HepG2 (cell line): Measurements from ENCODE around the gene POC1A. TPM values are rescaled to one million over a fixed set of nuclear protein-coding genes. Genes with fewer than 3 reads are reported as not detected.

Source experiments
- ATAC-seq: fragments of 200-7000 bp; cut with Tn5 transposase; 3 replicates; pipeline ENCODE4 v1.9.1; 2020; ENCODE audit warnings: mild to moderate bottlenecking, moderate library complexity
- BruUV-seq: library from RNA; stranded (reverse); fragments of 400-500 nt; replicated peaks from 2 replicates; lab custom pipeline; 2021; lab: Mats Ljungman, UMichigan
- CTCF ChIA-PET: fragments of 300-600 bp; formaldehyde crosslinking; extraction: SDS; loops from one replicate; lab custom pipeline; 2021; ENCODE audit warnings: low total read pairs, inconsistent platforms, low intra/inter-chr PET ratio; lab: Yijun Ruan, JAX
- POLR2A ChIA-PET: fragments of 350-600 bp; sonication (Branson Sonifier 250); formaldehyde crosslinking; loops from one replicate; lab custom pipeline; 2020; ENCODE audit warnings: antibody characterized with exemption, inconsistent platforms; lab: Yijun Ruan, JAX
- DNase-seq: peaks from one replicate; pipeline ENCODE4 v3.0.0-alpha.2; 2015; ENCODE audit warnings: low spot score
- FAIRE-seq: peaks from 3 replicates; lab custom pipeline; 2011; peaks lifted over from hg19 to GRCh38; lab: Jason Lieb, UNC
- H2AFZ ChIP-seq: one replicate; pipeline ENCODE4 v1.6.1; 2011; ENCODE audit warnings: low read length, inconsistent platforms
- H3K27ac ChIP-seq: fragments of 300-600 bp; 3 replicates; pipeline ENCODE4 v1.8.0; 2011; ENCODE audit warnings: mixed run types, mild to moderate bottlenecking, mixed read lengths, low read length, inconsistent platforms; ENCODE audit not compliant: insufficient read depth; ENCODE audit errors: extremely low read length
- H3K27me3 ChIP-seq, 2 experiments: fragments of 200-600 bp in 1 of 2; 2 replicates in 1 of 2; 3 replicates in 1 of 2; pipeline versions ENCODE4 v1.6.0 to v1.8.0; 2011; ENCODE audit warnings: low read length in 2 of 2, mild to moderate bottlenecking in 2 of 2, moderate library complexity in 2 of 2, inconsistent platforms in 1 of 2; ENCODE audit not compliant: insufficient read depth in 2 of 2, control insufficient read depth in 1 of 2
- H3K36me3 ChIP-seq, 2 experiments: fragments of 200-600 bp in 1 of 2; replicated peaks in 1 of 2; 2 replicates in 1 of 2; 3 replicates in 1 of 2; pipeline versions ENCODE4 v1.5.1 to v1.8.0; 2011; ENCODE audit warnings: low read length in 2 of 2, inconsistent platforms in 1 of 2; ENCODE audit not compliant: insufficient read depth in 2 of 2, control insufficient read depth in 1 of 2
- H3K4me1 ChIP-seq: 2 replicates; pipeline ENCODE4 v1.5.1; 2012; ENCODE audit warnings: low read length, inconsistent platforms; ENCODE audit not compliant: insufficient read depth
- H3K4me2 ChIP-seq: 2 replicates; pipeline ENCODE4 v1.6.0; 2011; ENCODE audit warnings: low read depth, low read length, inconsistent platforms
- H3K4me3 ChIP-seq, 3 experiments: fragments of 200-600 bp in 1 of 3; sonication (generic), shearing (Covaris generic) in 1 of 3; replicated peaks in 1 of 3; 2 replicates each; pipeline ENCODE4 v1.5.1; 2011 to 2016; ENCODE audit warnings: low read length in 3 of 3, inconsistent platforms in 2 of 3, low read depth in 2 of 3, mild to moderate bottlenecking in 2 of 3, control low read depth in 1 of 3, mixed read lengths in 1 of 3; ENCODE audit not compliant: insufficient read depth in 1 of 3
- H3K79me2 ChIP-seq: one replicate; pipeline ENCODE4 v1.6.1; 2011; ENCODE audit warnings: low read length, inconsistent platforms; ENCODE audit not compliant: insufficient read depth
- H3K9ac ChIP-seq: 2 replicates; pipeline ENCODE4 v1.6.0; 2011; ENCODE audit warnings: mild to moderate bottlenecking, low read depth, low read length, inconsistent platforms; ENCODE audit not compliant: insufficient read depth
- H3K9me3 ChIP-seq: 2 replicates; pipeline ENCODE4 v1.5.1; 2012; ENCODE audit warnings: mild to moderate bottlenecking, low read length
- H4K20me1 ChIP-seq: 2 replicates; pipeline ENCODE4 v1.6.0; 2011; ENCODE audit warnings: inconsistent platforms, mild to moderate bottlenecking, low read length, moderate library complexity; ENCODE audit not compliant: insufficient read depth
- CHCHD3 ChIP-seq: sonication (generic); formaldehyde crosslinking; IDR thresholded peaks from 2 replicates; pipeline ENCODE4 v1.8.0; 2022; ENCODE audit warnings: mild to moderate bottlenecking, missing genetic modification reagents, moderate library complexity
- CTCF ChIP-seq: sonication (generic); formaldehyde crosslinking; IDR thresholded peaks from 2 replicates; pipeline ENCODE4 v1.5.0; 2020; ENCODE audit warnings: mild to moderate bottlenecking, missing genetic modification reagents, moderate library complexity
- DMTF1 ChIP-seq: sonication (generic); formaldehyde crosslinking; IDR thresholded peaks from 2 replicates; pipeline ENCODE4 v1.4.0; 2020; ENCODE audit warnings: mild to moderate bottlenecking, missing genetic modification reagents
- HNRNPH1 ChIP-seq: fragments of 200-400 bp; formaldehyde crosslinking; optimal IDR thresholded peaks from 2 replicates; pipeline ENCODE3; 2017; ENCODE audit warnings: mild to moderate bottlenecking, low read depth, low read length
- MYPOP ChIP-seq: sonication (generic); formaldehyde crosslinking; IDR thresholded peaks from 2 replicates; pipeline ENCODE4 v1.8.1; 2023; ENCODE audit warnings: mild to moderate bottlenecking, moderate library complexity, missing genetic modification reagents
- NBN ChIP-seq: fragments of 450-650 bp; conservative IDR thresholded peaks from 2 replicates; pipeline ENCODE4 v1.6.1; 2017
- SALL2 ChIP-seq: sonication (generic); formaldehyde crosslinking; IDR thresholded peaks from 2 replicates; pipeline ENCODE4 v1.8.1; 2023; ENCODE audit warnings: mild to moderate bottlenecking, missing genetic modification reagents, inconsistent platforms
- SP1 ChIP-seq, 2 experiments: fragments of 450-650 bp in 1 of 2; sonication (generic) in 1 of 2; formaldehyde crosslinking in 1 of 2; IDR thresholded peaks; 2 replicates each; pipeline versions ENCODE4 v1.4.0 to v1.6.1; 2016 to 2020; ENCODE audit warnings: missing genetic modification reagents in 1 of 2
- ZNF260 ChIP-seq: sonication (generic); formaldehyde crosslinking; IDR thresholded peaks from 2 replicates; pipeline ENCODE4 v1.4.0; 2020; ENCODE audit warnings: missing genetic modification reagents, low read depth, mild to moderate bottlenecking, borderline replicate concordance
- ZNF263 ChIP-seq: sonication (generic); formaldehyde crosslinking; IDR thresholded peaks from 2 replicates; pipeline ENCODE4 v1.4.0; 2020; ENCODE audit warnings: missing genetic modification reagents
- ZNF562 ChIP-seq: sonication (generic); formaldehyde crosslinking; IDR thresholded peaks from 2 replicates; pipeline ENCODE4 v1.8.0; 2022; ENCODE audit warnings: missing genetic modification reagents, borderline replicate concordance
- ZNF674 ChIP-seq: sonication (generic); formaldehyde crosslinking; IDR thresholded peaks from 2 replicates; pipeline ENCODE4 v1.5.0; 2020; ENCODE audit warnings: low read depth, mild to moderate bottlenecking, missing genetic modification reagents
- WGBS: methylation state at CpG from one replicate; pipeline ENCODE4 v1.1.6; 2017; ENCODE audit warnings: low lambda C conversion rate; 5-methylcytosine and 5-hydroxymethylcytosine counted together
- in situ Hi-C: cut with HindIII; loops from 2 replicates; pipeline ENCODE4 v1.10.0; 2017; ENCODE audit warnings: low pct_unique_long_range_greater_than_20kb; ENCODE audit not compliant: extremely low pct_ligation_motif_present
- intact Hi-C: fragments of 100-400 bp; cut with micrococcal nuclease; formaldehyde crosslinking; loops from one replicate; pipeline ENCODE4 v1.10.0; 2022; ENCODE audit not compliant: unreplicated experiment
- polyA plus RNA-seq, 8 experiments: library from polyadenylated mRNA; depleted of rRNA in 3 of 8; stranded (reverse) in 7 of 8; unstranded in 1 of 8; fragments of >200 nt; fragmentation: Illumina TruSeq in 4 of 8; extraction: Trizol in 4 of 8; gene quantifications; 2 replicates each; pipeline versions ENCODE4 v1.2.1 to v1.2.3, GENCODE V29; 2011 to 2016; ENCODE audit warnings: low read depth in 4 of 8, missing spikeins in 1 of 8, mixed read lengths in 1 of 8; ENCODE audit not compliant: insufficient read depth in 1 of 8
- total RNA-seq, 5 experiments: library from RNA; depleted of rRNA; stranded (reverse); fragments of >200 nt; fragmentation: Illumina TruSeq; extraction: Trizol; gene quantifications; 2 replicates each; pipeline ENCODE4 v1.2.3, GENCODE V29; 2016; ENCODE audit warnings: low read depth in 1 of 5

The POC1A gene
- total and polyA plus RNA-seq, 2 of the 13 experiments (the other 11 are each of a cell fraction or from before 2014, with no cell fraction given): 14.6 to 20.0 TPM

GRCh38 chr3:52095990-52096775 lies 58.0 kb downstream of the POC1A start (continued):
- TF ChIP-seq CTCF (CRISPR knock-in tag): no peak
- TF ChIP-seq ZNF562: no peak
- TF ChIP-seq ZNF263 (CRISPR knock-in tag): no peak
- TF ChIP-seq SP1 (IDR thresholded peaks at IDR 0.05): no peak
- no peak for TF ChIP-seq SP1 (CRISPR knock-in tag; IDR thresholded peaks at IDR 0.05)

GRCh38 chr3:52094571-52095485 lies 59.4 kb downstream of the POC1A start:
- no peak overlapping the region for H3K4me3 ChIP-seq
- ATAC-seq (no peak), DNase-seq (no peak), FAIRE-seq (no peak)
- H3K4me1 ChIP-seq: peaks cover 19% of the 10 kb centered on the region
- intact Hi-C loops (no loop called here), in situ Hi-C loops (no loop called here)
- H2AFZ ChIP-seq: no peak overlapping the region
- H3K79me2 ChIP-seq: no peaks in the 10 kb centered on the region
- H3K27ac ChIP-seq: no peak overlapping the region
- peaks cover 0 to 39% of the 10 kb centered on the region in 2 experiments; a peak in 4 of 5 replicates for H3K36me3 ChIP-seq
- 96% methylated on average over 11 of the region's 11 CpGs for WGBS
- no peaks in the 10 kb centered on the region for H3K9me3 ChIP-seq
- no peaks in the 10 kb centered on the region for H3K27me3 ChIP-seq
- POLR2A ChIA-PET: no interaction called here
- CTCF ChIA-PET: no interaction called here
- BruUV-seq: no TSS peak
- no peaks in the 10 kb centered on the region for H4K20me1 ChIP-seq
- H3K4me2 ChIP-seq: no peak overlapping the region
- H3K9ac ChIP-seq: no peak overlapping the region
- TF ChIP-seq MYPOP (CRISPR knock-in tag): no peak
- TF ChIP-seq ZNF260 (CRISPR knock-in tag): no peak
- TF ChIP-seq CHCHD3: no peak
- TF ChIP-seq ZNF674 (CRISPR knock-in tag): no peak
- no peak for TF ChIP-seq SALL2 (CRISPR knock-in tag)
- no peak for TF ChIP-seq NBN
- TF ChIP-seq DMTF1 (CRISPR knock-in tag): no peak
- TF ChIP-seq HNRNPH1: no peak
